ENCODE measurements around the gene STOX2.
"Not testable (repeated sequence)": the region's sequence is repeated elsewhere in the genome, so short reads cannot be mapped to it uniquely, and the experiment has no call there.

- TF ChIP-seq CTCF, EP300 (IDR thresholded peaks at IDR 0.05): not testable (repeated sequence)
Measured at GRCh38 chr4:183952652-183953051, 47.5 kb downstream of the STOX2 start.
